GM19452 (cell line): ENCODE measurements around the gene PTK7.

Experiments
- ATAC-seq: cut with Tn5 transposase; IDR thresholded peaks from one replicate; pipeline ENCODE4 v1.9.1; 2021; ENCODE audit not compliant: unreplicated experiment

Gene PTK7

DNA sequence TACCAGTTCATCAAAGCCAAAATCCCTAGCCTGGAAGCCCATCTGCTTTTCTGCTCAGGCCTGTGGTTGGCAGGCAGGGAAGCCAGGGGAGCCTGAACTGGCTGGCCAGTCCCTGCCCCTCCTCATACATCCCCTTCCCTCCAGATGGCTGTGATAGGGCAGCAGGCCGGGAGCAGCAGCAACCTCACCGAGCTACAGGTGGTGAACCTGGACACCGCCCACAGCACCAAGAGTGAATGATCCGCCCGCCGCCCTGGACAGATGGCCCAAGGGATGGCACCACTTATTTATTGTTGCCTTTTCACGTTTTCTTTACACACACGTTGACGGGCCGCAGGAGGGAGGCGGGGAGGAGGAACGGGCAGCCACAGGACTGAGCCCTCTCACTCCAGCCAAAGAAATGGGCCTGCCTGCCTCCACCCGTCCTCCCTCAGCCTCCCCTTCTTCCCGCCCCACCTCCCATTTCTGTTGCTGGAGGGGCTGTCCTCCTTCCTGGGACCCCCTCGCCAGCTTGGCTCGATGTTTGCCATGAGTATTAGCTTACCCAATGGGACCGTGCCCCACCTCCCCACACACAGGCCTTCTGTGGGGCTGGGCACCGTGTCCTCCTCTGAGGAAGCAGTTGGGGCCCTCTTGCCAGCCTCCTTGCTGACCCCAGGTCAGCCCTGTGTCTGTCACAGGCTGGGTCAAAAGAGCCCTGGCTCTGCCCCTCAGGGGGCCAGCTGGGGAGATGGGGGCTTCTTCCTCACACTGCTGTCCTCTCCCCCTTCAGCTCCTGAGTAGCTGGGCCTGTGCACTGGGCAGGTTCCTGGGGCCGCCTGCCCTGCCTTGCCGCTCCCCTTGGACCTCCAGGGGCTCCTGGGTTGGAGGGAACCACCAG lies 103.1 kb downstream of the PTK7 start:
- ATAC-seq: no peak

DNA sequence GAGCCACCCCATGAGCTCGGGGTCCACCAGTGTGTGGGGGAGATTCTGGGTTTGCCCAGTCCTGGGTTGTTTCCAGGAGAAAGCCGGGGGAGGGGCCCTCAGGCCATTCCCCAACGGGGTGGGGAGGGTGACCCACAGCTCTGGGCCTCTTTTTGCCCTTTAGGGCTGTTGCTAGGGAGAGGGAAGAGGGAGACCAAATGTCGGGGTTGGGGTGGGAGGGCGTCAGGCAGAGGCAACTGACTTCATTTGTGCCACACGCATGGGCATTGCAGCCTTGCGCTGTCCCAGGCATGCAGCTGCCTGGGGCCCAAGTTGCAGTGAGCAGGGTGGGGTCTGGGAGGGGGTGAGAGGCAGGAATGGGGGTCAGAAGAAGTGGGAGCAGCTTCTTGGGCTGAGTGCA lies 103.9 kb downstream of the PTK7 start:
- ATAC-seq: no peak

GRCh38 chr6:43180985-43181384 lies 104.9 kb downstream of the PTK7 start:
- ATAC-seq: no peak

- no peak for ATAC-seq
These were observed 105.5 kb downstream of the PTK7 start for GRCh38 chr6:43181621-43181941.

GRCh38 chr6:43181942-43182860 lies 106.1 kb downstream of the PTK7 start, which contains the start of gene CUL9:
CUL9 (plus strand) TSS chr6:43182196; CDS start chr6:43184311, 2,115 bp downstream.
- ATAC-seq: peak; percentile 88

- no peak for ATAC-seq
These were observed 107.3 kb downstream of the PTK7 start for GRCh38 chr6:43183441-43183840.

DNA sequence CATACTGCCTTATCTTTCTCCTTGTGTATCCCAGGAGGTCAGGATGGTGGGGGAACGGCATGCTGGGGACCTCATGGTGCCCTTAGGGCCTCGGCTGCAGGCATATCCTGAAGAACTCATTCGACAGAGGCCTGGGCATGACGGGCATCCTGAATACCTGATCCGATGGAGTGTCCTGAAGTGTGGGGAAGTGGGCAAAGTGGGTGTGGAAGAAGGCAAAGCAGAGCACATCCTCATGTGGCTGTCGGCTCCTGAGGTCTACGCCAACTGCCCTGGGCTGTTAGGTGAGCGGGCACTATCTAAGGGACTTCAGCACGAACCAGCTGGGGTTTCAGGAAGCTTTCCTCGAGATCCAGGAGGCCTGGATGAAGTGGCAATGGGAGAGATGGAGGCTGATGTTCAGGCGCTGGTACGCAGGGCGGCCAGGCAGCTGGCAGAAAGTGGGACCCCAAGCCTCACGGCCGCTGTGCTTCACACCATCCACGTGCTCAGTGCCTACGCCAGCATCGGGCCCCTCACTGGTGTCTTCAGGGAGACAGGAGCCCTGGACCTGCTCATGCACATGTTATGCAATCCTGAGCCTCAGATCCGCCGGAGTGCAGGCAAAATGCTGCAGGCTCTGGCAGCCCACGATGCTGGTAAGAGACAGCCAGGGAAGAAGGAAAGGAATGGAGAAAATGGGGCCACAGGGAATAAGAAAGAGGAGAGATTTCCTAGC lies 108.3 kb downstream of the PTK7 start:
- no peak for ATAC-seq

GRCh38 chr6:43185391-43185985 lies 109.4 kb downstream of the PTK7 start:
- no peak for ATAC-seq

DNA sequence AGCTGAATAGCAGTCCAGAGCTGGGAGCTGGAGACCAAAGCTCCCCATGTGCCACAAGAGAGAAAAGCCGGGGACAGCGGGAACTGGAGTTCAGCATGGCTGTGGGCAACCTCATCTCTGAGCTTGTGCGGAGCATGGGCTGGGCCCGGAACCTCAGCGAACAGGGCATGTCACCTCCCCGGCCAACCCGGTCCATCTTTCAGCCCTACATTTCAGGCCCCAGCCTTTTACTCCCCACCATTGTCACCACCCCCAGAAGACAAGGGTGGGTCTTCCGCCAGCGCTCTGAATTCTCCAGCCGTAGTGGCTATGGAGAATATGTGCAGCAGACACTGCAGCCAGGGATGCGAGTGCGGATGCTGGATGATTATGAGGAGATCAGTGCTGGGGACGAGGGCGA lies 109.9 kb downstream of the PTK7 start:
- ATAC-seq: no peak

GRCh38 chr6:43186706-43187105 lies 110.6 kb downstream of the PTK7 start:
- ATAC-seq: no peak

DNA sequence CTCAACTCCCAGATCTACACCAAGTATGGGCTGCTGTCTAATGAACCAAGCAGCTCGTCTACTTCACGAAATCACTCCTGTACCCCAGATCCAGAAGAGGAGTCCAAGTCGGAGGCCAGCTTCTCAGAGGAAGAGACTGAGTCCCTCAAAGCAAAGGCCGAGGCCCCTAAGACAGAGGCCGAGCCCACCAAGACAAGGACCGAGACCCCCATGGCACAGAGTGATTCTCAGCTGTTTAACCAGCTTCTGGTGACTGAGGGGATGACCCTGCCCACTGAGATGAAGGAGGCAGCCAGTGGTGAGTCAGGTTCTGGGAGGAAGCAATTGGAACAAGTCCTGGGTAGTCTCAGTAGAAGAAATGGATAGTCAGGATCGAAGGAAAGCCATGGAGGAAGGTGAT lies 111.7 kb downstream of the PTK7 start:
- no peak for ATAC-seq

GRCh38 chr6:43188426-43188825 lies 112.3 kb downstream of the PTK7 start:
- no peak for ATAC-seq

GRCh38 chr6:43189776-43190304 lies 113.7 kb downstream of the PTK7 start:
- no peak for ATAC-seq

DNA sequence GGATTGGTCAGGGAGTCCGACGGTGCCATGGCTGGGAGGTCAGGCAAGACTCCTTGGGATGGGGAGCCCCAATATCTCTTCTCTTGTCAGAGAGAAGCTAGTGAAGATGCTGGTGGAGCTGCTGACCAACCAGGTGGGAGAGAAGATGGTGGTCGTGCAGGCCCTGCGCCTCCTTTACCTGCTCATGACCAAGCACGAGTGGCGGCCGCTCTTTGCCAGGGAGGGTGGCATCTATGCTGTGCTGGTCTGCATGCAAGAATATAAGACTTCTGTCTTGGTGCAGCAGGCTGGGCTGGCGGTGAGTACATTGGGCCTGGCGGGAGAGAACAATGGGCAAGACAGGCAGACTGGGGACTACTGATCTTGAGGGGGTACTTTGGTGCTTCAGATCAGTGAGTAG lies 116.8 kb downstream of the PTK7 start:
- no peak for ATAC-seq

DNA sequence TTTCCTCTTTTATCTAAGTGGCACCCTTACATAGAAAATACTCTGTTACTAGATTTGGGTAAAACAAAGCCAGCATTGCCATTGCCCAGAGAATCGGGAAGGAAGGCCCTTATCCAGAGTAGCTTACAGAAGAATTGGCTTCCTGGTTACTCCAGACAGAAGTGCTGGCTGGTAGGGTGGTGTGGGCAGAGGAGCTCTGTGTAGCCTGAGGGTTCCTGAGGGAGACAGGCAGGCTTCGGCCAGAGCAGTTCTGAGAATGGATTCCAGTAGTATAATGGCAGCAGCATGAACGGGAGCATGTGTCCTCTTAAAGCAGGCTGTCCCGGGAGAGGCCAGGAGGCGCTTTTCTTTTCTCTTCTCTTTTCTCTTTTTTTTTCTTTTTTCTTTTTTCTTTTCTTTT lies 117.8 kb downstream of the PTK7 start:
- ATAC-seq: no peak

- no peak for ATAC-seq
These were observed 120.2 kb downstream of the PTK7 start for GRCh38 chr6:43196337-43196736.

DNA sequence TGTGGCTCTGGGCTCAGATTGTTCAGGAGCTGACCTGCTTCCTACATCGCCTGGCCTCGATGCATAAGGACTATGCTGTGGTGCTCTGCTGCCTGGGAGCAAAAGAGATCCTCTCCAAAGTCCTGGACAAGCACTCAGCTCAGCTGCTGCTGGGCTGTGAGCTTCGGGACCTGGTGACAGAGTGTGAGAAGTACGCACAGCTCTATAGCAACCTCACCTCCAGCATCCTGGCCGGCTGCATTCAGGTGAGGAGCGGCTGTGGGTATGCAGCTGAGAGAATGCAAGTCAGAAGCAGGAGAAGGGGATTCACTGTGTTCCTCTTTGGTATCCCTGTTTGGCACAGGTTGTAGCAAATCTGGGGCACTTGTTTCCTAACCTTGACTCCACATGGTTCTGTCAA lies 123.8 kb downstream of the PTK7 start:
- ATAC-seq: no peak

DNA sequence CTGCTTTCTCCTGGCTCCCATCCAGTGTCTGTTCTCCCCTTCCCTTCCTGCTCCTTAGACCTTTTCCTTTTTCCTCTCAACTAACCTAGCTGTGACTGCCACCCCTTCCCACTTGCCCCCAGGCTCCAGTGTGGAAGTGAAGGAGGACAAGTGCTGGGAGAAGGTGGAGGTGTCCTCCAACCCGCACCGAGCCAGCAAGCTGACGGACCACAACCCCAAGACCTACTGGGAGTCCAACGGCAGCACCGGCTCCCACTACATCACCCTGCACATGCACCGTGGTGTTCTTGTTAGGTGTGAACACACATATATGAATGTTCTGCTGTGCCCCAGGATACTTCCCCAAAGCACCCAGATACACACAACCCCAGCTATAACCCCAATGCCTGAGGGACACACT lies 124.4 kb downstream of the PTK7 start:
- ATAC-seq: no peak

DNA sequence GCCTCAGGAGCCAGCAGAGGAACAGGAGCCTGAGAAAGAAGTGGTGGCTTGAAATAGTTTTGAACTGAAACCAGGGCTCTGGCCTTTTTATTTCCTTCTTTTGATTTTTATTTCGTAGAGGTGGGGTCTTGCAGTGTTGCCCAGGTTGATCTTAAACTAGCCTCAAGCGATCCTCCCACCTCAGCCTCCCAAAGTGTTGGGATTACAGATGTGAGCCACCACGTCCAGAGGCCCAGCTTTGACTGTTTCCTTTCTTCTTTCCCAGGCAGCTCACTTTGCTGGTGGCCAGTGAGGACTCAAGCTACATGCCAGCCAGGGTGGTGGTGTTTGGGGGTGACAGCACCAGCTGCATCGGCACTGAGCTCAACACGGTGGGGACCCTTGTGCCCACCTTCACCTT lies 126.3 kb downstream of the PTK7 start:
- ATAC-seq: no peak

DNA sequence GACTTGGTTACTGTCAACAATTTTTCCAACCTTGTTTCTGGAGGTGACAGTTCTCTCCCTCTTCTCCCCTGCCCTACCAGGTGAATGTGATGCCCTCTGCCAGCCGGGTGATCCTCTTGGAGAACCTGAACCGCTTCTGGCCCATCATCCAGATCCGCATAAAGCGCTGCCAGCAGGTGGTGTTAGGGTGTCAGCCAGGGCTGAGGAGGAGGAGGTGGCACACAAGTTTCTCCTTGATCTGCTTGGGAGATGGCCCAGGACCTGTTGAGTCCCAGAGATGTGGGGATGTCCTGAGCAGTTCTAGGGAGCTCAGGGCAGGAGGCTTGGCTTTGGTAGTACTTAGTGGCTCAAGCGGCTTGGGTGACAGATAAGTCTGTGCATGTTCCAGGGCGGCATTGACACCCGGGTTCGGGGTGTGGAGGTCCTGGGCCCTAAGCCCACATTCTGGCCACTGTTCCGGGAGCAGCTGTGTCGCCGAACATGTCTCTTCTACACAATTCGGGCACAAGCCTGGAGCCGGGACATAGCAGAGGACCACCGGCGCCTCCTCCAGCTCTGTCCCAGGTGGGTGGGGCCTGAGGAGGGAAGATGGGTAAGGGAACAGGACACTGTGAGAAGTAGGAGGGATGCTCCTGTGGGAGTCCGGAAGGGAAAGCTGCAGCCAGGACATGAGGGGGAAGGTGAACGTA lies 127.1 kb downstream of the PTK7 start:
- ATAC-seq: no peak
